ENCODE results near the gene ARHGAP6.

DNA sequence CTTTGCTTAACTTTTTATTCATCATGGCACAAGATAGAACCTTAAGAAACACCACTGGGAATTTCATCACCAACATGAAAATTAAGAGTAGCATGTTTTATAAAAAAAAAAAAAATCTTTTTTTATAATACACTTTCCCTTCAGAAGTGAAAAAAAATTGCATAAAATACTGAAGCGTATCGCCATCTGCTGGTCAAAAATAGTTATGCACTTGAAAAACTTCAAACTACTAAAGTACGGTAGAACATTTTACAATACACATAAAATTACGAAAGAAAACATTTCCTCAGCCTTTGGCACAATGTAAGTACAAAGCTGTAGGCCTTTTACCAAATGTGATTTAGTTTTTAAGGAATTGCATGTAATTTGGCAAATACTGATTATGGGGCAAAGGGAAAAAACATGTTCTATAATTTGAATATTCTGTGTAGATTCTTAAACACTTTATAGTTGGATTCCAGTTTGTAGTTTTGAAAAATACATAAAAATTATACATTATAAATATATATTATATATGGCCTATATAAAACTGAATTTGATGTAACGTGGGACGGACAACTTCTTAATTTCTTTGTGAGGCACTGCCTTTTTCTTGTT lies 528.1 kb downstream of the ARHGAP6 start:
- TF ChIP-seq POLR2A (IDR thresholded peaks at IDR 0.05) (no peak), CTCF (IDR thresholded peaks at IDR 0.05) (peak; percentile 38 to 57 (median 55)), POLR2AphosphoS5 (IDR thresholded peaks at IDR 0.05) (no peak)
